WTC11 (cell line): ENCODE data around the gene OXGR1. TPM values are rescaled to one million over a fixed set of nuclear protein-coding genes. Genes with fewer than 3 reads are reported as not detected.

Source experiments
- ATAC-seq: fragments of 200-7000 bp; cut with Tn5 transposase; 2 replicates; pipeline ENCODE4 v1.10.0; 2021; ENCODE audit warnings: mild to moderate bottlenecking, moderate library complexity
- CTCF ChIA-PET: fragments of 300-600 bp; sonication (Branson Sonifier 250); formaldehyde crosslinking; loops from one replicate; lab custom pipeline; 2021; ENCODE audit warnings: antibody characterized with exemption; lab: Charles Lee
- POLR2A ChIA-PET: fragments of 350-600 bp; sonication (Branson Sonifier 250); formaldehyde crosslinking; loops from one replicate; lab custom pipeline; 2021; ENCODE audit warnings: antibody characterized with exemption; lab: Charles Lee
- DNase-seq: peaks from one replicate; pipeline ENCODE4 v3.0.0; 2021; ENCODE audit warnings: low spot score
- H3K27ac Mint-ChIP-seq: 2 replicates; pipeline ENCODE4 v1.8.0; 2021; ENCODE audit warnings: mixed read lengths
- H3K27me3 Mint-ChIP-seq: 2 replicates; pipeline ENCODE4 v1.8.0; 2021; ENCODE audit warnings: low read depth, mild to moderate bottlenecking, moderate library complexity, mixed read lengths
- H3K36me3 Mint-ChIP-seq: 2 replicates; pipeline ENCODE4 v1.8.0; 2021; ENCODE audit warnings: mixed read lengths
- H3K4me1 Mint-ChIP-seq: 2 replicates; pipeline ENCODE4 v1.8.0; 2022; ENCODE audit warnings: mixed read lengths
- H3K4me3 Mint-ChIP-seq: 2 replicates; pipeline ENCODE4 v1.8.0; 2021; ENCODE audit warnings: mild to moderate bottlenecking, moderate library complexity, mixed read lengths
- H3K9me3 Mint-ChIP-seq: 2 replicates; pipeline ENCODE4 v1.8.0; 2021; ENCODE audit warnings: mixed read lengths
- ESRRA ChIP-seq: sonication (generic); formaldehyde crosslinking; IDR thresholded peaks from 2 replicates; pipeline ENCODE4 v1.8.1; 2022; ENCODE audit warnings: mild to moderate bottlenecking, missing genetic modification reagents, borderline replicate concordance
- GABPB1 ChIP-seq: sonication (generic); formaldehyde crosslinking; IDR thresholded peaks from 2 replicates; pipeline ENCODE4 v1.8.1; 2023; ENCODE audit warnings: mild to moderate bottlenecking, missing genetic modification reagents
- GTF2I ChIP-seq: fragments of 250-450 bp; sonication (Bioruptor Pico); conservative IDR thresholded peaks from 2 replicates; pipeline ENCODE4 v1.4.0; 2021; ENCODE audit warnings: mild to moderate bottlenecking
- HMGA2 ChIP-seq: fragments of 250-450 bp; sonication (Bioruptor Pico); IDR thresholded peaks from 2 replicates; pipeline ENCODE4 v1.4.0; 2021; ENCODE audit warnings: mild to moderate bottlenecking, moderate library complexity
- JAZF1 ChIP-seq: fragments of 250-450 bp; sonication (Bioruptor Pico); IDR thresholded peaks from 2 replicates; pipeline ENCODE4 v1.9.0; 2021; ENCODE audit warnings: moderate library complexity, mild to moderate bottlenecking, inconsistent platforms
- JUN ChIP-seq: sonication (generic); formaldehyde crosslinking; IDR thresholded peaks from 2 replicates; pipeline ENCODE4 v1.8.0; 2023; ENCODE audit warnings: mild to moderate bottlenecking, missing genetic modification reagents
- MXD4 ChIP-seq: fragments of 250-450 bp; sonication (Bioruptor Pico); IDR thresholded peaks from 2 replicates; pipeline ENCODE4 v1.8.0; 2021; ENCODE audit warnings: mild to moderate bottlenecking, moderate library complexity, borderline replicate concordance
- MYBL2 ChIP-seq: sonication (generic); formaldehyde crosslinking; IDR thresholded peaks from 2 replicates; pipeline ENCODE4 v1.8.1; 2023; ENCODE audit warnings: mild to moderate bottlenecking, moderate library complexity, missing genetic modification reagents
- NR2C2 ChIP-seq: sonication (generic); formaldehyde crosslinking; IDR thresholded peaks from 2 replicates; pipeline ENCODE4 v1.8.0; 2022; ENCODE audit warnings: mild to moderate bottlenecking, missing genetic modification reagents
- RELA ChIP-seq: sonication (generic); formaldehyde crosslinking; IDR thresholded peaks from 2 replicates; pipeline ENCODE4 v1.8.1; 2022; ENCODE audit warnings: missing genetic modification reagents, mild to moderate bottlenecking, borderline replicate concordance
- ZNF121 ChIP-seq: sonication (generic); formaldehyde crosslinking; IDR thresholded peaks from 2 replicates; pipeline ENCODE4 v1.8.0; 2023; ENCODE audit warnings: missing genetic modification reagents
- ZNF423 ChIP-seq: fragments of 250-450 bp; sonication (Bioruptor Pico); IDR thresholded peaks from 2 replicates; pipeline ENCODE4 v2.1.2; 2022; ENCODE audit warnings: mild to moderate bottlenecking, moderate library complexity
- total RNA-seq: library from RNA; stranded (reverse); gene quantifications from 3 replicates; pipeline ENCODE4 v1.2.3, GENCODE V29; 2021
- TF ChIP-seq, protein P1 (sequence below): sonication (generic); formaldehyde crosslinking; IDR thresholded peaks from 2 replicates; pipeline ENCODE4 v1.8.1; 2023; ENCODE audit warnings: mild to moderate bottlenecking, missing genetic modification reagents
- TF ChIP-seq, protein P2 (sequence below): sonication (generic); formaldehyde crosslinking; IDR thresholded peaks from 2 replicates; pipeline ENCODE4 v1.8.1; 2023; ENCODE audit warnings: mild to moderate bottlenecking, missing genetic modification reagents, borderline replicate concordance
- TF ChIP-seq, protein P3 (sequence below): fragments of 200-600 bp; IDR thresholded peaks from 2 replicates; pipeline ENCODE4 v1.8.0; 2022; ENCODE audit warnings: antibody characterized with exemption
- TF ChIP-seq, protein P4 (sequence below): sonication (generic); formaldehyde crosslinking; IDR thresholded peaks from 2 replicates; pipeline ENCODE4 v1.8.0; 2022; ENCODE audit warnings: mild to moderate bottlenecking, missing genetic modification reagents
- TF ChIP-seq, protein P5 (sequence below): fragments of 250-450 bp; sonication (Bioruptor Pico); IDR thresholded peaks from 2 replicates; pipeline ENCODE4 v1.9.0; 2021; ENCODE audit warnings: mild to moderate bottlenecking
- TF ChIP-seq, protein P6 (sequence below): sonication (generic); formaldehyde crosslinking; IDR thresholded peaks from 2 replicates; pipeline ENCODE4 v1.8.0; 2022; ENCODE audit warnings: mild to moderate bottlenecking, missing genetic modification reagents

OXGR1 gene
- total RNA-seq, 1 experiment from 2014 or later, result 0.39 TPM

DNA sequence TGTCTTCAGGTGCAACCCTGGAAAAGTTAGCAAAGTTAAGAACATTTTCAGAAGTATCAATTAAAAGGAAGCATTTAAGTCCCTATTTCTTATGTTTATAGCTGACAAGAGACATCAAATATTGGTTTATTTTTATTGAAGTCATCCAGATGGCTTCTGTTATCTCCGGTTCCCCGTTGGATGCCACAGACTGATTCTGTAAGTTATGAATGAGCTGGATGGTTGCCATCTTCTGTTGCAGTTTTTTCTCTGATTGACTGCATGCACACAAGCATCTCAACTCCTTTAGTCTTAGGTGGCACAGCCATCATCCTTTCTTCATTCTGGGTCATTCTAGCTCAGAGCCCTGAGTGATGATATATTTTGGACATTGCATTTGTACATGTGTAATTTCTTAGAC is 10.6 kb upstream of the OXGR1 start (continued):
- TF ChIP-seq RELA (CRISPR knock-in tag) (no peak), ESRRA (CRISPR knock-in tag) (no peak), GTF2I (CRISPR knock-in tag) (no peak)
- TF ChIP-seq, protein P1, sequence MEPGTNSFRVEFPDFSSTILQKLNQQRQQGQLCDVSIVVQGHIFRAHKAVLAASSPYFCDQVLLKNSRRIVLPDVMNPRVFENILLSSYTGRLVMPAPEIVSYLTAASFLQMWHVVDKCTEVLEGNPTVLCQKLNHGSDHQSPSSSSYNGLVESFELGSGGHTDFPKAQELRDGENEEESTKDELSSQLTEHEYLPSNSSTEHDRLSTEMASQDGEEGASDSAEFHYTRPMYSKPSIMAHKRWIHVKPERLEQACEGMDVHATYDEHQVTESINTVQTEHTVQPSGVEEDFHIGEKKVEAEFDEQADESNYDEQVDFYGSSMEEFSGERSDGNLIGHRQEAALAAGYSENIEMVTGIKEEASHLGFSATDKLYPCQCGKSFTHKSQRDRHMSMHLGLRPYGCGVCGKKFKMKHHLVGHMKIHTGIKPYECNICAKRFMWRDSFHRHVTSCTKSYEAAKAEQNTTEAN (CRISPR knock-in tag), result no peak
- TF ChIP-seq, all 79 proteins: peak for 0

DNA sequence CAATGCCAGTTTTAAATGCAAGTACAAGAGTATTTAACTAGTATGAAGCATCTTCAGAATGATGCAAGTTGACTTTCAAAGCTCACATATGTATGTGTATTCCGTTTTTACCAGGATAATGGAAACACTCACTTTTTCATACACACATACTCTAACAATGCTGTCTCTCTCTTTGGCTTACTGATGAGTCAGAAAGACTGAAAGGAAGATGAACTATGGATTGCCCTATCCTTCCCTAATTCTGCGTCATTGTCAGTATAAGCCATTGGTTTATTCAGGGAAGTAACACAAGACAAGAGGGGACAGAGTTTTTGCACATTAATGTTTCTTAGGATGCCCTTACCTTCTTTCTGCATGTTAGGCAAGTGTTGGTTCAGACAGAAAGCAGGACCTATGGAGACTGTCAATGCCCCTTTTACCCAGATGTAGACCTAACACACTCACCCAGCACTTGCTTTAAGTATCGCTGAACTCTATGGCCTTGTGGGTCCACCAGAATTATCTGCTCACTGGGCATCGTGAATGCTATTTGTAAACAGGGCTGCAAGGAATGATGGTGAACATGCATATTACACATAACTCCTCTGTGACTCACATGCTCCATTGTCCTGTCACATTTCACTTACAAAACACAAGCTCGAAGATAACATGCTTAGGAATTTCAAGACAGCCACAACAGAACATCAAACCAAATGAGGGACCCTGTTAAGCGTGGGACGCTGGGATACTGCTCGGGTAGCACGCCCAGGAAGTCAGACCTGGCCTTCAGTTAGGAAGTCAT is 10.0 kb upstream of the OXGR1 start:
- Mint-ChIP-seq H3K4me1 (peaks cover 6% of the 10 kb centered on the region), H3K4me3 (no peak overlapping the region), H3K27ac (no peak overlapping the region), H3K9me3 (no peaks in the 10 kb centered on the region), H3K36me3 (no peaks in the 10 kb centered on the region), H3K27me3 (peaks cover 75% of the 10 kb centered on the region)
- no peak for DNase-seq
- ChIA-PET POLR2A (no interaction called here), CTCF (interaction anchor here (1.5 kb wide), 1 partner anchor 20 kb away, joined by 3 read pairs; no protein-coding TSS in a partner anchor)
- no peak for ATAC-seq
- TF ChIP-seq, protein P2, sequence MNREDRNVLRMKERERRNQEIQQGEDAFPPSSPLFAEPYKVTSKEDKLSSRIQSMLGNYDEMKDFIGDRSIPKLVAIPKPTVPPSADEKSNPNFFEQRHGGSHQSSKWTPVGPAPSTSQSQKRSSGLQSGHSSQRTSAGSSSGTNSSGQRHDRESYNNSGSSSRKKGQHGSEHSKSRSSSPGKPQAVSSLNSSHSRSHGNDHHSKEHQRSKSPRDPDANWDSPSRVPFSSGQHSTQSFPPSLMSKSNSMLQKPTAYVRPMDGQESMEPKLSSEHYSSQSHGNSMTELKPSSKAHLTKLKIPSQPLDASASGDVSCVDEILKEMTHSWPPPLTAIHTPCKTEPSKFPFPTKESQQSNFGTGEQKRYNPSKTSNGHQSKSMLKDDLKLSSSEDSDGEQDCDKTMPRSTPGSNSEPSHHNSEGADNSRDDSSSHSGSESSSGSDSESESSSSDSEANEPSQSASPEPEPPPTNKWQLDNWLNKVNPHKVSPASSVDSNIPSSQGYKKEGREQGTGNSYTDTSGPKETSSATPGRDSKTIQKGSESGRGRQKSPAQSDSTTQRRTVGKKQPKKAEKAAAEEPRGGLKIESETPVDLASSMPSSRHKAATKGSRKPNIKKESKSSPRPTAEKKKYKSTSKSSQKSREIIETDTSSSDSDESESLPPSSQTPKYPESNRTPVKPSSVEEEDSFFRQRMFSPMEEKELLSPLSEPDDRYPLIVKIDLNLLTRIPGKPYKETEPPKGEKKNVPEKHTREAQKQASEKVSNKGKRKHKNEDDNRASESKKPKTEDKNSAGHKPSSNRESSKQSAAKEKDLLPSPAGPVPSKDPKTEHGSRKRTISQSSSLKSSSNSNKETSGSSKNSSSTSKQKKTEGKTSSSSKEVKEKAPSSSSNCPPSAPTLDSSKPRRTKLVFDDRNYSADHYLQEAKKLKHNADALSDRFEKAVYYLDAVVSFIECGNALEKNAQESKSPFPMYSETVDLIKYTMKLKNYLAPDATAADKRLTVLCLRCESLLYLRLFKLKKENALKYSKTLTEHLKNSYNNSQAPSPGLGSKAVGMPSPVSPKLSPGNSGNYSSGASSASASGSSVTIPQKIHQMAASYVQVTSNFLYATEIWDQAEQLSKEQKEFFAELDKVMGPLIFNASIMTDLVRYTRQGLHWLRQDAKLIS, result no peak

DNA sequence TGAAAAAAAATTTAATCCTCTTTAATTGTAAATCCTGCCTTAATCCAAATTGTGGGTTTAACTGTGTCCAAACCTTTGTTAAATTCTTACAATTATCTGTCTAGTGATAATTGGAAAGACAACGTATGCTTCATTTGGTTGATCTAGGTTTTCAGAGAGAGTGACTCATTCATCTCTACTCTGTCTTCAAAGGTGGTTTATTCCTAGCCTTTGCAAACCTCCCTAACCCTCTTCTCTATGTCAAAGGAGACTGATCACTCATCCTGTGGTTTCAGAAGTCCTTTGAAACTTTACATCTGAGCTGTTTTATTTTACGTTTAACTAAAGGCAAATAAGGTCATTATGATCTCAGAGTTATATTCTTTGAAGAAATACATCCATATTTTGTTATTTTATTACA is 8.8 kb upstream of the OXGR1 start:
- ChIA-PET POLR2A (interaction anchor here (1.0 kb wide), 1 partner anchor 9 kb away, joined by 5 read pairs; no protein-coding TSS in a partner anchor), CTCF (interaction anchor here (1.4 to 1.5 kb wide), 2 partner anchors 15 to 19 kb away, joined by 3 to 6 read pairs; no protein-coding TSS in a partner anchor)
- Mint-ChIP-seq H3K27ac (no peak overlapping the region), H3K36me3 (no peaks in the 10 kb centered on the region), H3K4me1 (peaks cover 6% of the 10 kb centered on the region), H3K9me3 (no peaks in the 10 kb centered on the region), H3K4me3 (no peak overlapping the region), H3K27me3 (peaks cover 87% of the 10 kb centered on the region)
- ATAC-seq (no peak), DNase-seq (no peak)
- TF ChIP-seq GABPB1, result no peak
- no peak for TF ChIP-seq MXD4 (CRISPR knock-in tag)
- TF ChIP-seq HMGA2 (CRISPR knock-in tag), result no peak
- TF ChIP-seq, protein P2, result no peak
- TF ChIP-seq, protein P3, sequence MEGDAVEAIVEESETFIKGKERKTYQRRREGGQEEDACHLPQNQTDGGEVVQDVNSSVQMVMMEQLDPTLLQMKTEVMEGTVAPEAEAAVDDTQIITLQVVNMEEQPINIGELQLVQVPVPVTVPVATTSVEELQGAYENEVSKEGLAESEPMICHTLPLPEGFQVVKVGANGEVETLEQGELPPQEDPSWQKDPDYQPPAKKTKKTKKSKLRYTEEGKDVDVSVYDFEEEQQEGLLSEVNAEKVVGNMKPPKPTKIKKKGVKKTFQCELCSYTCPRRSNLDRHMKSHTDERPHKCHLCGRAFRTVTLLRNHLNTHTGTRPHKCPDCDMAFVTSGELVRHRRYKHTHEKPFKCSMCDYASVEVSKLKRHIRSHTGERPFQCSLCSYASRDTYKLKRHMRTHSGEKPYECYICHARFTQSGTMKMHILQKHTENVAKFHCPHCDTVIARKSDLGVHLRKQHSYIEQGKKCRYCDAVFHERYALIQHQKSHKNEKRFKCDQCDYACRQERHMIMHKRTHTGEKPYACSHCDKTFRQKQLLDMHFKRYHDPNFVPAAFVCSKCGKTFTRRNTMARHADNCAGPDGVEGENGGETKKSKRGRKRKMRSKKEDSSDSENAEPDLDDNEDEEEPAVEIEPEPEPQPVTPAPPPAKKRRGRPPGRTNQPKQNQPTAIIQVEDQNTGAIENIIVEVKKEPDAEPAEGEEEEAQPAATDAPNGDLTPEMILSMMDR, result no peak
- TF ChIP-seq JAZF1 (CRISPR knock-in tag), result no peak
- TF ChIP-seq ZNF423 (CRISPR knock-in tag), result no peak
- TF ChIP-seq, protein P4, sequence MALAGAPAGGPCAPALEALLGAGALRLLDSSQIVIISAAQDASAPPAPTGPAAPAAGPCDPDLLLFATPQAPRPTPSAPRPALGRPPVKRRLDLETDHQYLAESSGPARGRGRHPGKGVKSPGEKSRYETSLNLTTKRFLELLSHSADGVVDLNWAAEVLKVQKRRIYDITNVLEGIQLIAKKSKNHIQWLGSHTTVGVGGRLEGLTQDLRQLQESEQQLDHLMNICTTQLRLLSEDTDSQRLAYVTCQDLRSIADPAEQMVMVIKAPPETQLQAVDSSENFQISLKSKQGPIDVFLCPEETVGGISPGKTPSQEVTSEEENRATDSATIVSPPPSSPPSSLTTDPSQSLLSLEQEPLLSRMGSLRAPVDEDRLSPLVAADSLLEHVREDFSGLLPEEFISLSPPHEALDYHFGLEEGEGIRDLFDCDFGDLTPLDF (CRISPR knock-in tag), result no peak
- TF ChIP-seq MYBL2 (CRISPR knock-in tag), result no peak
- TF ChIP-seq, protein P5, sequence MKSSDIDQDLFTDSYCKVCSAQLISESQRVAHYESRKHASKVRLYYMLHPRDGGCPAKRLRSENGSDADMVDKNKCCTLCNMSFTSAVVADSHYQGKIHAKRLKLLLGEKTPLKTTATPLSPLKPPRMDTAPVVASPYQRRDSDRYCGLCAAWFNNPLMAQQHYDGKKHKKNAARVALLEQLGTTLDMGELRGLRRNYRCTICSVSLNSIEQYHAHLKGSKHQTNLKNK, result no peak
- TF ChIP-seq NR2C2 (CRISPR knock-in tag), result no peak
- TF ChIP-seq JUN (CRISPR knock-in tag), result no peak
- no peak for TF ChIP-seq ZNF121 (CRISPR knock-in tag)
- TF ChIP-seq, protein P6, sequence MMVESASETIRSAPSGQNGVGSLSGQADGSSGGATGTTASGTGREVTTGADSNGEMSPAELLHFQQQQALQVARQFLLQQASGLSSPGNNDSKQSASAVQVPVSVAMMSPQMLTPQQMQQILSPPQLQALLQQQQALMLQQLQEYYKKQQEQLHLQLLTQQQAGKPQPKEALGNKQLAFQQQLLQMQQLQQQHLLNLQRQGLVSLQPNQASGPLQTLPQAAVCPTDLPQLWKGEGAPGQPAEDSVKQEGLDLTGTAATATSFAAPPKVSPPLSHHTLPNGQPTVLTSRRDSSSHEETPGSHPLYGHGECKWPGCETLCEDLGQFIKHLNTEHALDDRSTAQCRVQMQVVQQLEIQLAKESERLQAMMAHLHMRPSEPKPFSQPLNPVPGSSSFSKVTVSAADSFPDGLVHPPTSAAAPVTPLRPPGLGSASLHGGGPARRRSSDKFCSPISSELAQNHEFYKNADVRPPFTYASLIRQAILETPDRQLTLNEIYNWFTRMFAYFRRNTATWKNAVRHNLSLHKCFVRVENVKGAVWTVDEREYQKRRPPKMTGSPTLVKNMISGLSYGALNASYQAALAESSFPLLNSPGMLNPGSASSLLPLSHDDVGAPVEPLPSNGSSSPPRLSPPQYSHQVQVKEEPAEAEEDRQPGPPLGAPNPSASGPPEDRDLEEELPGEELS (CRISPR knock-in tag), result no peak
